ENCODE measurements around the gene ADTRP. TPM values are rescaled to one million over a fixed set of nuclear protein-coding genes. Genes with fewer than 3 reads are reported as not detected.

The ADTRP gene
- total RNA-seq, 4 donors from 2014 or later, result not detected

GRCh38 chr6:11710311-11710761, 68.3 kb downstream of the ADTRP start:
- Histone ChIP-seq H3K4me3 (no peak overlapping the region), H3K9me3 (no peaks in the 10 kb centered on the region), H3K27me3 (no peaks in the 10 kb centered on the region), H3K27ac (no peak overlapping the region), H3K4me1 (no peaks in the 10 kb centered on the region), H3K36me3 (no peaks in the 10 kb centered on the region)
- no peak for DNase-seq
- no peak for TF ChIP-seq CTCF (IDR thresholded peaks at IDR 0.05)
- no peak for TF ChIP-seq POLR2A (IDR thresholded peaks at IDR 0.05)
- intact Hi-C loops (cut with DNase I; ENCODE audit: low total_unique reads), result no loop called here

GRCh38 chr6:11706171-11706570, 72.4 kb downstream of the ADTRP start:
- Histone ChIP-seq H3K27me3 (no peaks in the 10 kb centered on the region), H3K4me1 (no peaks in the 10 kb centered on the region), H3K36me3 (no peaks in the 10 kb centered on the region), H3K27ac (no peak overlapping the region), H3K4me3 (no peak overlapping the region), H3K9me3 (no peaks in the 10 kb centered on the region)
- no peak for DNase-seq
- TF ChIP-seq POLR2A (IDR thresholded peaks at IDR 0.05) (no peak), CTCF (IDR thresholded peaks at IDR 0.05) (no peak)
- intact Hi-C loops (cut with DNase I; ENCODE audit: low total_unique reads), result no loop called here

- Histone ChIP-seq H3K27me3 (no peaks in the 10 kb centered on the region), H3K9me3 (no peaks in the 10 kb centered on the region), H3K27ac (no peak overlapping the region), H3K4me1 (no peaks in the 10 kb centered on the region), H3K36me3 (no peaks in the 10 kb centered on the region), H3K4me3 (no peak overlapping the region)
- intact Hi-C loops (cut with DNase I; ENCODE audit: low total_unique reads), result no loop called here
- no peak for DNase-seq
- TF ChIP-seq POLR2A (IDR thresholded peaks at IDR 0.05), result no peak
- TF ChIP-seq CTCF (IDR thresholded peaks at IDR 0.05), result no peak
These were observed 73.1 kb downstream of the ADTRP start for GRCh38 chr6:11705483-11705882.

GRCh38 chr6:11705069-11705468, 73.5 kb downstream of the ADTRP start:
- no peak for DNase-seq
- TF ChIP-seq POLR2A (IDR thresholded peaks at IDR 0.05), result no peak
- no peak for TF ChIP-seq CTCF (IDR thresholded peaks at IDR 0.05)
- intact Hi-C loops (cut with DNase I; ENCODE audit: low total_unique reads), result no loop called here

GRCh38 chr6:11703725-11704124, 74.9 kb downstream of the ADTRP start:
- Histone ChIP-seq H3K36me3 (no peaks in the 10 kb centered on the region), H3K27me3 (no peaks in the 10 kb centered on the region), H3K4me3 (no peak overlapping the region), H3K9me3 (no peaks in the 10 kb centered on the region), H3K27ac (no peak overlapping the region), H3K4me1 (no peaks in the 10 kb centered on the region)
- DNase-seq, result no peak
- TF ChIP-seq POLR2A (IDR thresholded peaks at IDR 0.05) (no peak), CTCF (IDR thresholded peaks at IDR 0.05) (no peak)
- intact Hi-C loops (cut with DNase I; ENCODE audit: low total_unique reads), result no loop called here

More at GRCh38 chr6:11705069-11705468, 73.5 kb downstream of the ADTRP start:
- Histone ChIP-seq H3K36me3 (no peaks in the 10 kb centered on the region), H3K9me3 (no peaks in the 10 kb centered on the region), H3K4me1 (no peaks in the 10 kb centered on the region), H3K27ac (no peak overlapping the region), H3K27me3 (no peaks in the 10 kb centered on the region), H3K4me3 (no peak overlapping the region)

All from uterus (tissue), 4 donors.